Brain microvascular endothelial cell (primary cell): ENCODE measurements around the gene GORAB.

Source experiments
- DNase-seq: peaks from one replicate; pipeline ENCODE4 v3.0.0-alpha.2; 2020
- H3K27ac ChIP-seq: fragments of 250-450 bp; sonication (Bioruptor Pico); 2 replicates; pipeline ENCODE4 v1.5.1; 2020; ENCODE audit warnings: mild to moderate bottlenecking, moderate library complexity
- H3K27me3 ChIP-seq: fragments of 250-450 bp; sonication (Bioruptor Pico); replicated peaks from 2 replicates; pipeline ENCODE4 v1.5.1; 2020; ENCODE audit warnings: mild to moderate bottlenecking
- H3K36me3 ChIP-seq: fragments of 250-450 bp; sonication (Bioruptor Pico); replicated peaks from 2 replicates; pipeline ENCODE4 v1.5.1; 2020; ENCODE audit warnings: mild to moderate bottlenecking
- H3K4me3 ChIP-seq: 2 replicates; pipeline ENCODE4 v1.5.1; 2011; ENCODE audit warnings: low read depth, mild to moderate bottlenecking, control low read depth, low read length, moderate library complexity
- CTCF ChIP-seq: IDR thresholded peaks from 2 replicates; pipeline ENCODE4 v1.5.1; 2011; ENCODE audit warnings: low read depth, mild to moderate bottlenecking, moderate library complexity, low read length, control low read depth, inconsistent platforms; ENCODE audit errors: missing control alignments
- in situ Hi-C: cut with HindIII; loops from 2 replicates; pipeline ENCODE4 v1.10.0; 2017; ENCODE audit warnings: low sequenced_read_pairs, low pct_ligation_motif_present

Gene GORAB

GRCh38 chr1:170533298-170533697, 1.3 kb downstream of the GORAB start:
- H3K36me3 ChIP-seq = no peaks in the 10 kb centered on the region
- peak overlapping the region; percentile 96 for H3K27ac ChIP-seq
- no peak for TF ChIP-seq CTCF
- DNase-seq = peak; percentile 49
- H3K4me3 ChIP-seq = peak overlapping the region; percentile 61
- in situ Hi-C loops = no loop called here
- no peaks in the 10 kb centered on the region for H3K27me3 ChIP-seq

DNA sequence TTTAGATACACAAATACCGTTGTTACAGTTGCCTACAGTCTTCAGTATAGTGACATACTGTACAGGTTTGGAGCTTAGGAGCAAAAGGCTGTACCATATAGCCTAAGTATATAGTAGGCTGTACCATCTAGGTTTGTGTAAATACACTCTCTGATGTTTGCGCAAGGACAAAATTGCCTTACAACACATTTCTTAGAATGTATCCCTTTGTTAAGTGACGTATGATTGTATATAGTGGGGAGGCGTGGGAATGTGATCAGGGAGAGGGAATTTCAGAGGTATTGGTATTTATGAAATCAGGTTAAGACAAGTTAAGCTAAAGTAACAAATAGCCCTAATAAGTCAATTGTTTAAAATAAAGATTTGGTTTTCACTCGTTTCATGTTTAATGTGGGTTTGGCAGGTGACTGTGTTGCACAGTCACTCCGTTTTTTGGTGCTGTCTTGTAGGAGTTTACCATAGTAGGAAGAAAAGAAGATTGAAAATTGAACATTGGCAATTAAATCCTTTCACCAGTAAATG, 2.7 kb downstream of the GORAB start:
- in situ Hi-C loops = no loop called here
- Histone ChIP-seq H3K36me3 (peaks cover 2% of the 10 kb centered on the region), H3K4me3 (no peak overlapping the region), H3K27ac (no peak overlapping the region), H3K27me3 (no peaks in the 10 kb centered on the region)
- no peak for TF ChIP-seq CTCF
- DNase-seq = no peak

DNA sequence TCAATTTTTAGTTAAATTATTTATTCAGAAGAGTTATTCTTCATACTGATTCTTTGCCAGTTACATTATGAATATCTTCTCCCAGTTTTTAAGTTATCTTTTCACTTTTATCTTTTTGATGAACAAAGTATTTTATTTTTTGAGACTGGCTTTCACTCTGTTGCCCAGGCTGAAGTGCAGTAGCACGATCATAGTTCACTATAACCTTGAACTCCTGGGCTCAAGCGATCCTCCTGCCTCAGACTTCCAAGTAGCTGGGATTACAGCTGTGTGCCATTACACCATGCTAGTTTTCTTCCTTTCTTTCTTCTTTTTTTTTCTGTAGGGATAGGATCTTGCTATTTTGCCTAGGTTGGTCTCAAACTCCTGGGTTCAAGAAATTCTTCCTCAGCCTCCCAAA, 3.5 kb downstream of the GORAB start:
- H3K4me3 ChIP-seq = no peak overlapping the region
- TF ChIP-seq CTCF = no peak
- no peaks in the 10 kb centered on the region for H3K27me3 ChIP-seq
- H3K27ac ChIP-seq = no peak overlapping the region
- no peak for DNase-seq
- H3K36me3 ChIP-seq = peaks cover 3% of the 10 kb centered on the region
- in situ Hi-C loops = no loop called here

DNA sequence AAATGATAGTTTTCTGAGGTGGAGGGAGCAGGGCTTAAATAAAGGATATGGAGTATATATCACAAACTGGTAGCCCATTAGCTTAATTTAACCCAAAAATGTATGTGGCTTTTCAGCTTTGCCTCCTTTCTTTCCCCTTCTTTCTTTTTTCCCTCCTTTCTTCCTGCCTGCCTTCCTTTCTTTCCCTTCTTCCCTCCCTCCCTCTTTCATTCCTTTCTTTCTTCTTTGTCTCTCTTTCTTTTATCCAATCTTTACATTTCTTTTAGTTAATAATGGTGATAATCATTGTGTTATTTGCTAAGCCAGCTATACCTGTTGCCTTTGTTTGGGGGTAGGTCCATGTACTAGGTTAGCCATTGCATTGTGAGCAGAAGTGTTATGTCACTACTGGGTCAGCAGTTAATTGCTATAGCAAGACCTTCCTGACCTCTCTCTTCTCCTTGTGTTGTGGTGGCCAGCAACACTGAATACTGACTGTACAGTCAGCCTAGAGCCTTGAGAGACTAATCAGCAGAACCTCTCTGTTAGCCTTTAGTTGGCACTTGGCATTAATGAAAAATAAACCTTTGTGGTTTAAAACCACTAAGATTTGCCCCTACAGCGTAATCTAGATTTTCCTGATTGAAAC, 5.1 kb downstream of the GORAB start:
- H3K27me3 ChIP-seq = no peaks in the 10 kb centered on the region
- H3K4me3 ChIP-seq = no peak overlapping the region
- in situ Hi-C loops = no loop called here
- peaks cover 8% of the 10 kb centered on the region for H3K36me3 ChIP-seq
- H3K27ac ChIP-seq = peak overlapping the region; percentile 45
- peak; percentile 7 for DNase-seq
- no peak for TF ChIP-seq CTCF

DNA sequence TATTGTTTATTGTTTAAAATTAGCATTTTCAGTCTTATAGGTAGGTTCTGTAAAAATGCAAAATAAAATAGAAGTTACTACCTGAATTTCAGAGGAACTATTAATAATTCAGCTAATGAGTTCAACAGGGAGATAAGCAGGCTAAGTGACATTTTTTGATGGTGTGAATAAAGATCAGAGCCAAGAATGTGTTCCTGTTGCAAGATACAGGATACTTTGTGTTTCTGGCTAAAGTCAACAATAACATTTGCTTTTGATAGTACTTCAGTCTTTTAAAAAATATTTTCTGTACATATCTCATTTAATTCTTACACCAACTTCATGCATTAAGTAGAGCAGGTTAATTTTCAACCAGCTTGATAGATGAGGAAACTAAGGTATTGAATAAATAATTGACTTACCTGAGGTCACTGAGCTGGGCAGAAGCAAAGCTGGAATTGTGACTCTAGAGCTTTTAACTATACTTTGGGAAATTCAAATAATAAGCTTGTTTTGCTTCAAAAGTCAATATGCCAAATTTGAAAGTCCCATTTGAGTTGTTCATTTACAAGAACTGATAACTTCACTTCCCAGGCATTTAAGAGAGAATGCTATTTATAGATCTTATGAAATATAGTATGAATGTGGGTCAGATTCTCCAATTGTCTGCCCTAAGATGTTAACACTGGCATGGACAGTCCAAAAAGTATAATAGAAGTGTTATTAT, 6.0 kb downstream of the GORAB start:
- no peaks in the 10 kb centered on the region for H3K27me3 ChIP-seq
- TF ChIP-seq CTCF = no peak
- H3K4me3 ChIP-seq = no peak overlapping the region
- in situ Hi-C loops = no loop called here
- peak; percentile 6 for DNase-seq
- peaks cover 13% of the 10 kb centered on the region for H3K36me3 ChIP-seq
- peak overlapping the region; percentile 45 for H3K27ac ChIP-seq
